ENCODE data around the gene GNB1. TPM values are rescaled to one million over a fixed set of nuclear protein-coding genes. Genes with fewer than 3 reads are reported as not detected.

GNB1 gene
- total RNA-seq (2022; extraction: Qiagen RNA extraction) = 202 to 248 TPM (median 232 TPM) in 5 replicates

DNA sequence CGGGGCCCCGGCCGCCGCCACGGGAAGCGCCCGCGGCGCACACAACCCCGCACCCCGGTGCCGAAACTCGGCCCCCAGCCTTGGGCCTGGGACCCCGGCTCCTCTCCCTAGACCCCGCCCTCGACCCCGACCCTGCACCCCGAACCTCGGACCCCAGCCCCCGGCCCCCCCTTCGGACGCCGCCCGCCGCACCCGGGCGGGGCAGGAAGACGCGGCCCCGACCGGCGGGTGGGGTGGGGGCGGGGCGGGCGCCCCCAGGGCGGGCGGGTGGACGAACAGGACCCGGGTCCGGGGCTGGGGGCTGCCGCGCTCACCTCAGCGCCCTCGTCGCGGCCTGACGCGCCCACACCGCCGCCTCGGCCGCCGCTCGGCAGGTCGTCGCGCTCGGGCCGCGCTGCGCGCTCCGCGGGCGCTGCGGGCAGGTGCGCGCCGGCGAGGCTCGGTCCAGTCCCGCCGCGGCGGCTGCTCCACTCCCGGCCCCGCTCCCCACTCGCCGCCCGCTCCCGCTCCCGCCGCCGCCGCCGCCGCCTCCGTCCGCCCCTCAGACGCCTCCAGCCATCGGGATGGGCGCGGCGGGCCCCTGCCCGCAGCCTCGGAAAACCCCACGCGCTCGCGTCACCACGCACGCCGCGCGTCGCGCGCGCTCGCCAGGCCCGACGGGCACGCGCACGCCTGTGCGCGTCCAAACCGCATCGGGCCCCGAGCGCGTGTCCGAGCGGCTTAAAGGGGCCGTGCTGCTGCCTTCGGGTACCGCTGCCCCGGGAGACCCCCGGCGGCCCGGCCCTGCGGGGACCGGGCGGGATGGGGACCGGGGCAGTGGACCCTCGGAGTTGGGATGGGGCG, at the start of gene GNB1:
Gene GNB1, minus strand, starts transcription at position 582 of the 843 bp plus-strand sequence. CDS start 65,634 bp downstream, outside the sequence.

DNA sequence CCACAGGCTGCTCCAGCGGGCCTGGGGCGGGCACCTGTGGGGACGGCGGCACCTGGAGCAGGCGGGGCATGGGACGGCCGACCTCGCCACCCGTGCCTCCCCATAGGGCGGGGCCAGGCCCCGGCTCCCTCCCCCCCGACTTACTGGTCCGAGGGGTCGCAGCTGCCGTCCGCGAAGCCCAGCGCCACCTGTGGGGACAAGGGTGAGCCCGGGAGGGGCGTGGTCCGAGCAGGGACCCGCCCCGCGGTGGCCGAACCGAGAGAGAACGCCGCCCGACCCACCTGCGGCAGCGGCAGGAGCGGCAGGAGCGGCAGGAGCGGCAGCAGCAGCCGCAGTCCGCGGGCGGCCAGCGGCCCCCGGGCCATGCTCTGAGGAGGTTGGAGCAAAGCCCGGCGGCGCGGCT, 28.0 kb upstream of the GNB1 start, which contains the start of gene TMEM52:
Gene TMEM52, minus strand, starts transcription at position 379 of the 403 bp plus-strand sequence. Its CDS starts 14 bp downstream, at position 365.

DNA sequence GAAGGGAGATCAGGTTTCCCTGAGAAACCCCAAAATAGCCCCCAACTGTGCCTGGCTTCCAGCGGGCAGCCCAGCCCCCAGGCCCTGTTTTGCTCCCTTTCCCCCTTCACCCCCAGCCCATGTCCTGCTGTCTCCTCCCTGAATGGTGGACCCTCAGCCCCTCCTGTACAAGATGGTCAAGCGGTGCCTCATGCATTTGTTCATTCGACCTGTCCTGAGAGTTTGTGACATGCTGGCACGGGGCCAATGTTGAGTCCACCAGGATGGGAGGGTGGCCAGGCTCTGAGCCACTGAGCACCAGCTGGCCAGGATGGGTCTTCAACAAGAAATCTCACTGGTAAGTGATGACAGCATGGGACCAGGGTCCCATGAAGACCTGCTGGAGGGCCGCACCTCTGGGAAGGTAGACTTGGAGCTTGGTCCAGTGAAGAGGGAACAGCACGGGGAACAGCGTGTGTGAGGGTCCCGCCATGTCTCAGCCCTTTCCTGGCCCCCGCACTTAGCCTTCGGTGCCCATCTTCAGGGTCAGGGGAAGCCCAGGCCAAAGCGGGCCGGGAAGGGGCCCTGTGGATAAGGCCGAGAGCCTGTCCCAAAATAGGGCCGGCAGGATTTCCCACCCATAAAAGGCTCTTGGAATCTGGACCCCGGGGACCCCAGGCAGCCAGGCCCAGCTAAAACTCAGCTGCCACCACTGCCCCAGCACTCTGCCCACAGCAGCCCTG, 24.2 kb upstream of the GNB1 start, which contains the start of gene CALML6:
Gene CALML6, plus strand, starts transcription at position 290 of the 722 bp plus-strand sequence. Its CDS starts 21 bp downstream, at position 311.

DNA sequence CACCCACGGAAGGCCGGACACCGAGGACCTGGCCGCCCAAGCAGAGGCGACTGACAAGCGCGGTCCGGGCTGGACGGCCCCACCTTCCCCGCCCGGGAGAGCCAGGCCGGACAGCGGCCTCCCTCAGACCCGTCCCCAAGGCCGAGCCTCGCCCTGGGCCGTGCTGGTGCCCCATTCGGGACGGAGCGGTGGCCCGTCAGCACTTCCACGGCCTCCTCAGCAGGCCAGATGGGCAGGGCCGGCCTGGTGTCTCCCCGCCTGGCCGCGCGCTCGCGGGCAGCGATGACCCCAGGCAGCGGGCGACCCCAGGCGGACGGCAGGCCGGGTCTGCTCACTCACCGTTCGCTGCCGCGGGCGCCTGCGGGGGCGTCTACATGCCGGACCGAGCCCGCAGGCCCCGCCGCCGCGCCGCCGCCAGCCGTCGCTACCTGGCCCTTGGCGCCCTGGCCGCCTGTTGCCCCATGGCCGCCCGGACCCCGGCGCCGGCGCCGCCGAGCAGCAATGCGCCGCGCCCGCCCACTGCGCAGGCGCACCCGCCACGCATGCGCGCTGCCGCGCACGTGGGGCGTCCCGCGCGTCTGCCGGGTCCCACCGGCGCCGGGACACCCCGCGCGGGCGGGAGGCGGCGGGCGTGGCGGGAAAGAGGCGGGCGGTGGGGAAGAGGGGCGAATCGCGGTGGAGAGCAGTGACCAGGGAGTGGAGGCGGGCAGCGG, 112.8 kb downstream of the GNB1 start, which contains the start of gene NADK:
Gene NADK, minus strand, starts transcription at position 521 of the 713 bp plus-strand sequence. CDS start 13,064 bp downstream, outside the sequence.

Other genes with a start within 250 kb of the GNB1 start
- 21.9 to 26.1 TPM (median 25.6 TPM) in 5 replicates for gene CDK11B, start 232.1 kb downstream of the GNB1 start, total RNA-seq (2022; extraction: Qiagen RNA extraction)
- gene SLC35E2B, start 198.3 kb downstream of the GNB1 start, total RNA-seq (2022; extraction: Qiagen RNA extraction) = 8.4 to 13.9 TPM (median 13.2 TPM) in 5 replicates
- 15.4 to 25.1 TPM (median 21.7 TPM) in 5 replicates for gene CDK11A, start 166.7 kb downstream of the GNB1 start, total RNA-seq (2022; extraction: Qiagen RNA extraction)
- 27.1 to 39.9 TPM (median 37.2 TPM) in 5 replicates for gene NADK, start 112.6 kb downstream of the GNB1 start, total RNA-seq (2022; extraction: Qiagen RNA extraction)
- gene CALML6, start 24.2 kb upstream of the GNB1 start, total RNA-seq (2022; extraction: Qiagen RNA extraction) = 0.08 to 0.33 TPM (median 0.24 TPM) in 5 replicates
- 0.63 to 1.1 TPM (median 0.86 TPM) in 5 replicates for gene TMEM52, start 28.2 kb upstream of the GNB1 start, total RNA-seq (2022; extraction: Qiagen RNA extraction)
- gene CFAP74, start 112.7 kb upstream of the GNB1 start, total RNA-seq (2022; extraction: Qiagen RNA extraction) = 0.02 to 0.08 TPM in 2 of 5 replicates, not detected in the others
- 0.39 to 0.74 TPM (median 0.44 TPM) in 5 replicates for gene GABRD, start 128.3 kb upstream of the GNB1 start, total RNA-seq (2022; extraction: Qiagen RNA extraction)
- 7.7 to 11.8 TPM (median 10.1 TPM) in 5 replicates for gene PRKCZ, start 159.3 kb upstream of the GNB1 start, total RNA-seq (2022; extraction: Qiagen RNA extraction)